ENCODE data around the gene NR0B1.

NR0B1 gene

DNA sequence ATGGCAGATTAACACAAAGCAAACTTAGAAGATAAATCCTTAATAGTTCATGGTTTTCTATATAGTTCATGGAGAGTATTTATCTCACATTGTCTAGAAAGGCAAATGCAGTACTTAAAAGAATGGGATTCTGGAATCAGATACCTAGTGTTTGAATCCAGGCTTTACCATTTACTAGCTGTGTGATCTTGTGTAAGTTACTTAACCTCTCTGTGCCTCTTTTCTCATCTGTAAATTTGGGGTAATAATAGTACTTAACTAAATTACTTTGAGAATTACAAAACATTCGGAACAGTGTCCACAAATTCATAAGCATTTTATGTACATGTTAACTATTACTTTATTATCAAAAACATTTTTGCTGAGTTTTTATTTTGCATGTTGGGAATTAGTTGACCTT is 46.4 kb downstream of the NR0B1 start:
- DNase-seq, result no peak

DNA sequence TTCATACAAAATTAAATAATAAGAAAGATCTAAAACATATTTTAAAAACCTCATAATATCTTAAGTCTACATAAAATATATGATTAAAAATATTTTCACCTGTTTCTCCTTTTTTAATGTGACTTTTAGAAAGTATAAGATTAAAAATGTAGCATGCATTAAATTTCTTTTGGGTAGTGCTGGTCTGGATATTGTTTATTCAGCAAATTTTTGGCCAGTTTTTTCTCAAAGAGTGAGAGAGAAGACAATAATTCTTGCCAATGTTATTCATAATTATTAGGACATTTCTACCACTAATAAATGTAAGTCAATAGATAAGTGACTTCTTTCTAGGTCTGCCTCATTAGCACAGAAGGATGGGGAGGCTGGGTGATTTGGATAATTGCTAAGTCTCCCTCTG is 48.2 kb downstream of the NR0B1 start:
- no peak for DNase-seq

DNA sequence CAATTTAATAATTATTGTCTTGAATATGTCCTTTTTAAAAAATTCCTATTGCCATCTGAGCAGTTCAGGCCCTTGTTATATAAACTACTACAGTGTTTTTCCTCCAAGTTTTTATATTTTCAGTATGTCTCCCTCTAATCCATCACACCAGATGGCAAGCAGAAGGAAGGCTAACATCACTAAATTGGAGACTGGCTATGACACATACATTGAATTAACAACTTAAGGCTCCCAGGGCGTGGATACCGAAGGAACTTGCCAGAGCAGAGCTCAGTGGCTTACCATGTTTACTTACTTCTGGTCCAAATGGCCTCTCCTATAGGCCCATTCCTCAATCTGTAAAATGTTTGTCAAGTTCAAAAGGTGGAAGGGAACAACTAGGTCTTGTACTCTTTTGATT is 49.3 kb downstream of the NR0B1 start:
- DNase-seq, result no peak

All from NK-92 treated with Interleukin-12 subunit alpha and Interleukin-12 subunit beta, amount 100 ng/mL, for 24 hours (cell line).